GM21737 (cell line): Measurements from ENCODE around the gene CACNB4.
A peak's percentile ranks its signal among the peaks of the same experiment; 100 is the strongest.
"Not testable (repeated sequence)": the region's sequence is repeated elsewhere in the genome, so short reads cannot be mapped to it uniquely, and the experiment has no call there.

ENCODE experiments used
- ATAC-seq: cut with Tn5 transposase; IDR thresholded peaks from one replicate; pipeline ENCODE4 v1.9.1; 2021; ENCODE audit warnings: mild to moderate bottlenecking, moderate library complexity; ENCODE audit not compliant: unreplicated experiment

CACNB4 gene

DNA sequence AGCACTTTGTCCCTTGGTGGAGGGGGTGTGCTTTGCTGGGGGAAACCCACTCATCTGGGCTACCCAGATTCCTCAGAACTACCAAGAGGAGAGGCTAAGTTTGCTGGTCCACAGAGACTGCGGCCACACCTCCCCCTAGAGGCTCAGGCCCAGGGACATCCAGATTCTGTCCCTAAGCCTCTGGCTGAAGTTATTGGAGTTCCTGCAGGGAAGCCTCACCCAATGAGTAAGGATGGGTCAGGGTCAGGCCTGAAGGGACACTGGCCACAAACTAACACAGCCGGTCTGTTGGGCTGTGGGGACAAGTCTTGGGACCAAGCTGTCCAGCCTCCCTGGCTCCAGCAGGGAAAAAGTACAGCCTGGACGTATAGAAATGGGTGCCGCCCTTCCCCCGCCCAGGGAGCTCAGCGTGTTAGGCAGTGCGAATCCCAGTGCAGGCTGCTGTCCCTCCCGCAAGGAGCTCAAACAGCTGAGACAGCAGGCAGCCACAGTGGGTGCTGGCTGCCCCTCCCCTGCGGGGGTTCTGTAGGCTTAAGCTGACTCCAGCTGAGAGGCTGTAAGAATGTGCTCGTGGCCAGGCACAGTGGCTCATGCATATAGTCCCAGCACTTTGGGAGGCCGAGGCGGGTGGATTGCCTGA is 183.7 kb downstream of the CACNB4 start:
- ATAC-seq, result no peak

DNA sequence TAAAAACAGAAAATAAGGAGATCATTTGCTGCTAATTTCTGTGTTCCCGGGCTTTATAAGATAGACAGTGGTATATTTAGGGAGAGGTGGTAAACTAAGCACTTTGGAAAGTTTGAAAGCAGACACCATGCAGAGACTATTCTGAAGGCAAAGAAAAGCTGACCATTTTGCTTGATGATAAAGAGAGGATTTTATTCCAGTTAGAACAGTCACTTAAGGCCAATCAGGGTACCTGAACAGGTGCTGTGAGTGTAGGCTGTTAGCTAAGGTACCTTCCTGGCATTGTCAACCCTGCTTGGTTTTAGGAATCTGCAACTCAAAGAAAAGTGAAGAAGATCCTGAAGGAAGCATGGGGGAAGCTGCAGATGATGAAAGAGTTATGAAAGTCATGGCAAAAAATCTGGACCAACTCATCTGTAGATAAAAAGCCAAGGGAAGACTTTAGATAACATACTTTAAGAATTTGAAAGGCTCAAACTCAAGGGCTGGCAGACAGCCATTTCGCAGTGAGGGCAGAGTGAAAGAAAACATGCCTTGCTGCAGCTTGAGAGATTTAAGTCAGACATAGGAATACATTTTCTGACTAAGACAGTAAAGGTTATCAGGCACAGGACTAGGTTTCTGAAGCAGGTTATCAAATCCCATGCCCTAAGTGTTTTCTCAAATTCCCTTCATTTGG is 190.5 kb downstream of the CACNB4 start:
- no peak for ATAC-seq

DNA sequence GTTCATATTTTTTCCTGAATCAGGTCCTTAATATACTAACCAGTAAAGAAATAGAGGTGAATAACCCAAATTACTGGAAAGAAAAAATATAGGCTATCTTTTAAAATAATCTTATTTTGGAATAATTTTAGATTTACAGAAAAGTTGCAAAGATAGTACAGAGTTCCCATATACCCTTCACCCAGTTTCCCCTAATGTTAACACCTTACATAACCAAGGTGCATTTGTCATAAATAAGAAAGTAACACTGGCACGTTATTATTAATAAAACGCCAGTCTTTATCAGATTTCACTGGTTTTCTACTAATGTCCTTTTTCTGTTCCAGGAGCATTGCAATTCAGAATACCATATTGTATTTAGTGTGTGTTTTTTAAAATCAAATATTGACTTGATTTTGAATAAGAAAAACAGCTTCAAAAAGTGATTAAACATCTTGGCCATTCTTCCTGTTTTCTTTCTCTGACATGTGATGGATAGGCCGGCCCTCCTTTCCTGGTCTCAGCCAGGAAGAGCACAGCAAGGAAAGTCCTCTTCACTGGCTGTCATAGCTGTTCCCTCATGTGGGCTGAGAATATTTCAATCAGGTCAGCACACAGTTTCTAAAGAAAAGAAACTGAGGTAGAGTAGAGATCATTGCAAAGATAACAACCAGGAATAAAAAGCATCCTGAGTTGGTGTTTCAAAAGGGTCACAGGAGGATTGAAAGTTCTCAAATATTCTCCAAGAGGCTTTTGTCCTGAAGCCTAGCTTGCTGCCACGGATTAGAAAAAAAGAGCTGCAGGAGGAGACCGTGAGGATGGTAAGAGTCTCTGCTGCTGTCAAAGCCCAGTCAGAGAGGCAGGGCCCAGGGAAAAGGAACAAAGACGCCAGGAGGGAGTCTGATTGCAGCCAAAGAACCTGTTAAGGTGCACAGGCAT is 191.3 kb downstream of the CACNB4 start:
- ATAC-seq, result no peak

DNA sequence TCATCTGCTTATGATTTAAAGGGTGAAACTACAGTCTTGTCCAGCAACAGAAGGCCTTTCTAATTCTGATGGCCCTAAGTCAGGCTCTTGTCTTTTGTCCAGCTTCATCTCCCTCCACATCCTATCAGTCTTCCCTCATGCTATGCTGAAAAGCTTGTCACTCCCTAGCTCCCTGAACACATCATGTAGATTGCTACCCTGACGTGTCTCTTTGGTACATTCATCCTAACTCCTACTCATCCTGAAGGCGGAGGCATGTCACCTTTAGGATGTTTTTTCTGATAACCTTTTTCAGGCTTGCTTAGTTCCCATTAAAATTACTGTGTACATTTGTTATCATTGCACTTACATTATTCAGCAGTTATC is 192.2 kb downstream of the CACNB4 start:
- no peak for ATAC-seq

DNA sequence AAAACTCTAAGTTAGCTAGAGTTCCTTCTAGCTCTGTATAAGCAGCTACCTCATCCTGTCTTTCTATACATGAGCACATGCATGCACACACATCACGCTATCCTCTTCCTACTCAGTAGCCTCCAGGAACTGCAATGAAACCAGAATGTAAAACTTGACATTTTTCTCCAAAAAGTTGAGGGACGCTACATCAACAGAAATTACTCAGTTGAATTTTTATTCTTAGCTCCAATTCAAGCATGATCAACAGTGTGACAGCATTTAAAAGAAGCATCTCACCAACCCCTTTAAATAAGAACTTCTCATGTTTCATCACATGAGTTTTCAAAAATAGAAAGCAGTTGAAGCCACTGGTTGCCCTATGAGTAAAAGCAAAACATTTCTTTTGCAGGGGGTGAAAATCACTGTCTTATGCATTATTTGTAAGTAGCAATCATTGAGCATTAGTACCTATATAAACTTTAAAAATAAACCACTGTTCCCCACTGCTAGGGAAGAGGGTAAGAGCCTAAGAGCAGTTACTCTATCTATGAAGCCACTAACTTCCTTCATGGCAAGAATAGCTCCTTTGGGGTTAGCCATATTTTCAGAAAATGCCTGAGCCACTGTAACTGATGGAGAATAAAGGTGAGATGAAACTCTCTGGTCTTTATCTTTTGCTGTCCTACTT is 192.7 kb downstream of the CACNB4 start:
- peak; percentile 74 for ATAC-seq

DNA sequence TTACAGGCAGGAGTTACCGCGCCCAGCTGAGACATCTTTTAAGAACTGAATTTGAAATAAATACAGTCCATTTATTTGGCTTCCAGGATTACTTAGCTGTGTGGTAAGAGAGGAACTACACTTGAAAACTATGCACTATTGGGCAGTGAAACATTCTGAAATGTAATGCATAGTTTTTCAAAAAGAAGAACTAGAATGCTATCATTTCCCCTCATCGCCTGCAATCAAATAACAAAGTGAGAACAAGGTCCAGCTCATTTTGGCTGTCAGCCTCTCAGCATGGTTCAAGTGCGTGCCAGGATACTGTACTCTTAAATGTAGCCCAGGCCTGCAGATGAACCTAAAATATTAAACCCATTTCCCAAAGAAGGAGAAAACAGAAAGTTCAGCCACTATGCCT is 194.0 kb downstream of the CACNB4 start:
- no peak for ATAC-seq

DNA sequence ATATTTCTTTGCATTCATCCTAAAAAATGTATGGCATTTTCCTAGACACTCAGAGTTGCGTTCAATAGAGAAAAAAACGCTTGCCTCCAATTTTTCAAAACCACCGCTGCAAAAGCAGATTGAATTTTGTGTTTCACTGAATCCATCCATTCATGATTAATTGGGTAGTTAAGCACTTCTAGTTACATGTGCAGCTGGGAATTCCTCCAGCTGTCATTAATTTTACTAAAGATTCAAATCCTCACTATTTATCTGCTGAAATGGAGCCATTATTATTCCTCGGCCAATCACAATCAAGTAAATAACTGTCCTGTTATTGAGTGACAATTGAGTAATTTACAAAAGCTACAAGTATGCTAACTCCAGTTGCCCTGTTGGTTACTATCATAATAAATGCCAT is 194.8 kb downstream of the CACNB4 start:
- no peak for ATAC-seq

DNA sequence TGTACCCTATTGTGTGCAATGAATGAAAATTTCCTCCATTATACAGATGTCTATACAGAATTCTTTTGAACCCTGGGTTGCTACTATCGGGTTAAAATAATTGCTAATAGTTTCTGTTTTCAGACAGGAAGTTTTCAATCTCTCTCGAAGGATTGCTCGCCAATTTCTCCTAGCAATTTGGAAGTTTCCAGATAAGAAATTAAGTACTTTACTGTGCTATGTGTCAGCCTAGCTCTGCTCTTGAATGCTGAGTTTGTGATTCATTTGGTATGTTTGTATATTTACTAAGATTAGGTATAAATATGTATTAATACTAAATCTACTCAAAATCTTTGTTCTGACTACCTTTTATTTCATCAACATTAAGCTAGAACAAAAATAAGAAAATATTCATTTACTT is 196.0 kb downstream of the CACNB4 start:
- no peak for ATAC-seq

DNA sequence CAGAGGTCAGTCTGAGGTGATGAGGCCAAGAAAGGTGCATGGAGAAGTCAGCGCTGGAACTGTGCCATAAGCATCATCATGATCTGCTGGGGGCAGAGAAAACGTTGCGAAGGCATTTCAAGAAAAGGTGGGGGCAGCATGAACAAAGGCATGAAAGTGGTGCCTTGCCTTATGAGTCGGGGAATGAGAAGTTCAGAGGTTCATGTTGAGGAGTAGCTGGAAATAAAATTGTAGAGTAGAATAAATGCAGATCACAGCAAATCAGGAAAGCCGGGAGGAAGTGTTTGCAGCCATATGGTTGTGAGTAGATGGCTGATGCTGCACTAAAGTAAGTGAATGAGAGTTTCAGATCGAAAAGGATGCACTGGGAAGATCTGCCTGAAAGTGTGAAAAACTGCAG is 198.5 kb downstream of the CACNB4 start:
- no peak for ATAC-seq

DNA sequence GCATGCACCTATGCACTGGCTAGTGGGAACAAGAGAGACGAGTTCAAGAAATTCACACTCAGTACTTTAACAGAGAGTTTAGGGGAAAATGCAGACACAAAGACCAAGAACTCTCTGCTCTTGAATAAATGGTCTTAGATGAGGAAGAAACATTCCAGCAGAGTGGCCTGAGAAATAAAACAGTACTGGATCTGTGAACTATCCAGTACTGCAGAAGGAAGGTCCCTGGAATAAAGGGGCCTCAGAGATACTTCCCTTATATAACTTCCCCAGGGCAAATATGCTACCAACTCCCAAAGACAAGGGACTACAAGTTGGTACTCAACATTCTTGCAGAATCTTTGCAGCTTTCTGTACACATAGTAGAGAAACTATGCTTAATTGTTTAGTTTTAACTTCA is 199.7 kb downstream of the CACNB4 start:
- ATAC-seq, result no peak

DNA sequence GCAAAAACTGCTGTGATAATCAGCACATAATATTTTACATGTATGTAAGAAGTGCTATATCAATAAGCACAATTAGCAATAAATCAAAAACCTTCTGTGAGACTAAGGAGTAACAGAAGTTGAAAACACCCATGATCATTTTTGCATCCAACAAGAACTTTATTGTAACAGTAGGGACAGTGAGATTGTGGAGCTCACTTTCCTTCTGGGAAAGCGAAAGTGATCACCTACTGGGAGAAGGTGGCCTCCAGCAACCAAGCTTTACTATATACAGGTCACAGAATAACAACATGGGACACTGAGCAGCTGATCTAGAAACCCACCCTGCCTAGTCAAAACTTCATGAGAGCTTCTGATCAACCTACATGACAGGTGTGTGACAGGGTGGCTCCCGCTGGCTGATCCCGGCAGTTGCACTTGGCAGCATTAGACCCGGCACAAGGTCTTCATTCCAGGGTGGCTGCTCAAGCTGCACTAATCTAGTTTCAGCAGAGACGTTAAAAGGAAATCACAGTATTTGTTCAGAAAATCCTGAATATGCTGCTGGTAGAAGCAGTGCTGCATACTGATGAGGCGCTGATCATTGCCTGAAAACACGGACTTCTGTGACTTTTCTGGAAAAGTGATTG is 207.2 kb downstream of the CACNB4 start:
- ATAC-seq, result no peak

DNA sequence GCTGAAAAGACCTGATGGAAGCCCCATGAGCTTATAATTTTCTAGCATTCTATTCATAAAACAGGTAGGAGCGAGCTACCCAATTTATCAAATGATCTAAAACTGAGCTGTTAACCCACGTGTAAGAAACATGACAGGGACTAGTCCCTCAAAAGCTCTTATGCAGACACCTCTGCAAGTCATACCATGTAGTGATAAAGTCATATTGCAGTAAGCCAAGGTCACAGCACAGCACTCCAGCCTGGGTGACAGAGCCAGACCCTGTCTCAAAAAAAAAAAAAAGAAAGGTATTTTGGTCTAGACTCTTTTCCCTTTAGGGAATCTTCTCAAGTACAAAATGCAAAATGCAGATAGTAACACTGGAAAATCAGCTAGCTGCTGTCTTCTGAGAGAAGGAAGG is 211.7 kb downstream of the CACNB4 start:
- no peak for ATAC-seq

DNA sequence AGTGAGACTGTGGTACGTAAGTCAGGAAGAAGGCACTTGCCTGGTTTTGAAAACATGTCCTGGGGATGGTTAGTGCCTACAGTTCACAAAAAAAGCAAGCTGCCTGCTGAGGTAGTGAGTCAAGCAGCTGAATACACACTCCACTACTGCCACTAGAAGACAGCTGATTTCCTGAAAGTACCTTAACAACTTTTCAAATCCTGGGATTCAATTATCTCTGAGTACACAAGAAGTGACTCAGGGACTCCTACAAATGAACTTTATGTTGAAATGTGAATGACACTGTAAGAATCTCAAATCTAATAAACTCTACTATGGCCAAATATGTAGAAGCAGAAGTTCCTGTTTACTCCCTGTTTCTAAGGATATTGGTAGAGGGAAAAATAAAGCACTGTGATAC is 212.6 kb downstream of the CACNB4 start:
- no peak for ATAC-seq

DNA sequence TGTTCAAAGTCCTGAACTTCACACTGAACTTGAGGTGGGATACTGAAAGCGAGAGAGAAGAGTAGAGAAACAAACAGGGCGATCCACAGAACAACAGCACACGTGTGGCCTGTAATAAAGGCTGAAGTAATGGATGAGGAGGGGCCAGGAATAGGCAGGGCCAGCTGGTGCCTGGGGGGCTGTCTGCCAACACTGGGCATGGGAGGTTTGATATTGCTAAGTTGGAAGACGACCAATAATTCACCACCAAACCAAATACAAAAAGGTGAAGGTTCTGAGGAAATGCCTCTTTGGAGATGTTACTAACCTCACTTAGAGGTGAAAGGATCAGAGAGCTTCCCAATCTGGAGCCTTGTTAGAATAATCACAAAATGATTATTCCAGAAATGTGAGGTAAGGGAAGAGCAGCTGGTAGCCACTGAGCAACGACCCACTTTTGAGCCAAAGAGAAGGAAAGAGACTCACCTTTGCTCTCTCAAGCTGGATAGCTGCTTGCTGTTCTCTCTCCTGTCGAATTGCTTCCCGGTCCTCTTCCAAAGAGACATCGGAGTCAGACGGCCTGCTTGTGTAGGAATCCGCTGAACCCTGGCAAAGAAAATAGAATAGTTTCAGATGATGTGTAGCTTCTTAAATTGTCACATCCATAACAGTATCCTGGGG is 215.9 kb downstream of the CACNB4 start:
- no peak for ATAC-seq

DNA sequence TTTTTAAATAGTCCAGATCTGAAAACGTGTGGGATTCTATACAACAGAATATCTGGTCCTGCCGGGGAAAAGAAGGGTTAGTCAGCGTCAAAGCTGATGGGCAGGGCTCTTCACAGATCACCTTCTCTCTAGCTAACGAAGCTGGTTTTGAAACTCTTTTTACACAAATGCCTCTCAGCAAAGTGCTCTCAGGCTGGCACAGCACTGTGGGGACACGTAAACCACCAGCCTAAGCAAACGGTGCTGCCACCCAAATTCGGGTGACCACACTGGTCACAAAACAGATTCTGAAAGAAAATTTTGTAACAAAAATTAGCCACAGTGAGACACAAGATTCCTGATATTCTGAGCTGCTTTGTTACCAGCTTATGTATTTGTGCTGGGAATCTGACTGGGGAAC is 217.5 kb downstream of the CACNB4 start:
- no peak for ATAC-seq

DNA sequence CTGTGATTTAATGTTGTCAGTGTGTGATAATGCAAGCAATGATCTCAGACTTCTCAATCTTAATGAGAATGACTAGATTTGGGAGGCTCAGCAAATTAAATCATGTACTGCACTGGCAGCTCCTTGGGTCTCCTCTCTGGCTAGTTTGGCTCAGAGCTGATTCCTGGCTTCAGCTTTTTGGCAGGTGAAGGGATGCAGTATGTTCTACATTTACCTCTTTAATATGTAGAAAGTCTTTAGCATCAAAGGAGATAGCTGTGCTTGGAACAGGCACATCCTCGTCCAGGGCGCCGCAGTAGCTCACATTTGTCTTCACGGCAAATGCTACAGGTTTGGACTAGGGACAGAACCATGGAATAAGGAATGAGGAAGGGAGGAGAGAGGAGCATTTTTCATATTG is 218.3 kb downstream of the CACNB4 start:
- ATAC-seq, result no peak

DNA sequence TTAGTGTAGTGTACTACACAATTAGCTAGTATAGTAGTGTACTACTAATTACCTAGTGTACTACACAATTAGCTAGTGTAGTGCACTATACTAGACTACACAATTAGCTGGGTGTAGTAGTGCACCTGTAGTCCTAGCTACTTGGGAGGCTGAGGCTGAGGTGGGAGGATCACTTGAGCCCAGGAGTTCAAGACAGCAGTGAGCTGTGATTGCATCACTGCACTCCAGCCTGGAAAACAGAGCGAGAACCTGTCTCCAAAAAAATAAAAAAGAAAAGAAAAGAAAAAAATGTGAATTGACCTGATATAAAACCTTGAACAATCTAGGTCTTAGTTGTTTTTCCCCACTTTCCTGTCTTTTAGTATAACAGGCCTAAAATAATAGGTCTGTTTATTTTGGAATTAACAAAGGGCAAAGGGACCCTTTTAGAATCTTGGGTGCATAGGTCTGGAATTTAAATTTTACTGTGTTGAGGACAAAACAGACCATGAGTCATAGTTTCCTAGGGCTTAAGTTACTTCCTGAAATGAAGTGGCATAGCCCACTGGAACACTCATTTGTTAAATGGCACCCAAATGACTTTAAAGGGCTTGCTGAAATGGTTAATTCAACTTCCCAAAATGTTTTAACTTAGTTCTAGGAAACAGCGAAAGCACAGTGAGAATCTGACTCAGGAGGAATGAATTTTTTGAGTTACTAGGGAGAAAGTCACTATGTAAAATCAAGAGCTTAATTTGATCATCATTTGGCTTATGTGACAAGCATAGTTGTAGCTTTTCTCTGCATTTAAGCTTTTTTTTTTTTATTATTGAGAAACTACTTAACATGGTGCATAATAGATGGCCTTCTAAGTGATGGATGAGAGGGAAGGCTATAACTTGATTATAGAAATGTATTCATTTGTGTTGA is 219.9 kb downstream of the CACNB4 start:
- ATAC-seq, result no peak

DNA sequence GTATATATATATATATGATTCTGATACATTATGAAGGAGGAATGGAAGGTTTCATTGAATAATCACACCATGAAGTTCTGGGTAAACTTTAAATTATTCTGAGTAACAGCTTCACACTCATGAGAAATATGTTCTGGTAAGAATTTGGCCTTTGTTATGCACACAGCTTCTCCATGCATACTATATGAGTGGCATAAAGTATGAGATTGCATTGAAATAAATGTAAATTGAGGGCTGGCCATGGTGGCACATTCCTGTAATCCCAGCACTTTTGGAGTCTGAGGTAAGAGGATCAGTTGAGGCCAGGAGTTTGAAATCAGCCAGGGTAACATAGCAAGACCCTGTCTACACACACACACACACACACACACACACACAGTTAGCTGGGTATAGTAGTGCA is 220.6 kb downstream of the CACNB4 start:
- no peak for ATAC-seq

DNA sequence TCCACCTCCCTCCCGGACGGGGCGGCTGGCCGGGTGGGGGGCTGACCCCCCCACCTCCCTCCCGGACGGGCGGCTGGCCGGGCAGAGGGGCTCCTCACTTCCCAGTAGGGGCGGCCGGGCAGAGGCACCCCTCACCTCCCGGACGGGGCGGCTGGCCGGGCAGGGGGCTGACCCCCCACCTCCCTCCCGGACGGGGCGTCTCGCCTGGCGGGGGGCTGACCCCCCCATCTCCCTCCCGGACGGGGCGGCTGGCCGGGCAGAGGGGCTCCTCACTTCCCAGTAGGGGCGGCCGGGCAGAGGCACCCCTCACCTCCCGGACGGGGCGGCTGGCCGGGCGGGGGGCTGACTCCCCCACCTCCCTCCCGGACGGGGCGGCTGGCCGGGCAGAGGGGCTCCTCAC is 223.2 kb downstream of the CACNB4 start:
- ATAC-seq, result not testable (repeated sequence)
